H1 (cell line): ENCODE data around the gene NEK11. TPM values are rescaled to one million over a fixed set of nuclear protein-coding genes. Genes with fewer than 3 reads are reported as not detected.

Experiments used
- CTCF ChIA-PET: fragments of 300-600 bp; sonication (Branson Sonifier 250); formaldehyde crosslinking; loops from one replicate; lab custom pipeline; 2021; ENCODE audit not compliant: partially characterized antibody; lab: Charles Lee
- POLR2A ChIA-PET: fragments of 300-600 bp; sonication (Branson Sonifier 250); formaldehyde crosslinking; loops from one replicate; lab custom pipeline; 2021; ENCODE audit warnings: inconsistent platforms; ENCODE audit not compliant: partially characterized antibody; lab: Charles Lee
- DNase-seq, 2 experiments: peaks; one replicate each; pipeline versions ENCODE4 v3.0.0 to v3.0.0-alpha.2; 2010 to 2022; ENCODE audit warnings: low spot score in 2 of 2, low read depth in 1 of 2, mixed read lengths in 1 of 2
- FAIRE-seq: peaks from 2 replicates; lab custom pipeline; 2011; peaks lifted over from hg19 to GRCh38; lab: Jason Lieb, UNC
- H2AFZ ChIP-seq: 2 replicates; pipeline ENCODE4 v1.8.1; 2012; ENCODE audit warnings: low read length, inconsistent platforms
- H2AK5ac ChIP-seq: 2 replicates; pipeline ENCODE4 v1.6.1; 2013; ENCODE audit warnings: low read depth, low read length
- H2BK120ac ChIP-seq: replicated peaks from 2 replicates; pipeline ENCODE3; 2013; ENCODE audit warnings: low read depth, low read length, inconsistent platforms
- H2BK12ac ChIP-seq: 2 replicates; pipeline ENCODE4 v1.6.1; 2013; ENCODE audit warnings: low read depth, low read length
- H2BK15ac ChIP-seq: 2 replicates; pipeline ENCODE4 v1.6.1; 2013; ENCODE audit warnings: low read length
- H2BK20ac ChIP-seq: 2 replicates; pipeline ENCODE4 v1.6.1; 2013; ENCODE audit warnings: low read length
- H2BK5ac ChIP-seq: 2 replicates; pipeline ENCODE4 v1.6.1; 2013; ENCODE audit warnings: low read depth, low read length
- H3K14ac ChIP-seq: 2 replicates; pipeline ENCODE4 v1.6.1; 2013; ENCODE audit warnings: inconsistent platforms; ENCODE audit not compliant: insufficient read length
- H3K18ac ChIP-seq: 2 replicates; pipeline ENCODE4 v1.6.1; 2013; ENCODE audit warnings: low read length; ENCODE audit errors: extremely low read depth
- H3K23ac ChIP-seq: 2 replicates; pipeline ENCODE4 v1.6.1; 2013; ENCODE audit warnings: inconsistent platforms; ENCODE audit not compliant: insufficient read length
- H3K23me2 ChIP-seq: 2 replicates; pipeline ENCODE4 v1.6.1; 2013; ENCODE audit warnings: low read depth, low read length
- H3K27ac ChIP-seq: 2 replicates; pipeline ENCODE4 v1.6.1; 2011; ENCODE audit warnings: low read depth, low read length, inconsistent platforms
- H3K27me3 ChIP-seq, 4 experiments: replicated peaks in 1 of 4; 1 replicate in 1 of 4; 2 replicates in 3 of 4; pipeline versions ENCODE4 v1.6.1 to v1.8.1; 2011 to 2013; ENCODE audit warnings: low read length in 3 of 4, mild to moderate bottlenecking in 3 of 4, inconsistent platforms in 2 of 4, mixed read lengths in 2 of 4, moderate library complexity in 1 of 4; ENCODE audit not compliant: control insufficient read depth in 3 of 4, insufficient read depth in 3 of 4; ENCODE audit errors: extremely low read depth in 1 of 4
- H3K36me3 ChIP-seq, 4 experiments: 2 replicates each; pipeline versions ENCODE4 v1.6.1 to v1.8.1; 2011 to 2013; ENCODE audit warnings: mild to moderate bottlenecking in 4 of 4, low read length in 3 of 4, moderate library complexity in 2 of 4, control low read depth in 1 of 4, inconsistent platforms in 1 of 4; ENCODE audit not compliant: insufficient read depth in 4 of 4, control insufficient read depth in 2 of 4
- H3K4ac ChIP-seq: replicated peaks from 2 replicates; pipeline ENCODE3; 2013; ENCODE audit warnings: low read length, low read depth, mixed read lengths, inconsistent platforms; ENCODE audit not compliant: insufficient read length
- H3K4me1 ChIP-seq, 4 experiments: replicated peaks in 1 of 4; 1 replicate in 1 of 4; 2 replicates in 3 of 4; pipeline versions ENCODE4 v1.6.1 to v1.8.1; 2011 to 2013; ENCODE audit warnings: low read length in 3 of 4, inconsistent platforms in 2 of 4, mixed read lengths in 1 of 4; ENCODE audit not compliant: insufficient read depth in 4 of 4, control insufficient read depth in 3 of 4
- H3K4me2 ChIP-seq, 2 experiments: 2 replicates each; pipeline versions ENCODE4 v1.6.1 to v1.8.1; 2011 to 2013; ENCODE audit warnings: low read depth in 2 of 2, low read length in 2 of 2, control low read depth in 1 of 2, inconsistent platforms in 1 of 2, mild to moderate bottlenecking in 1 of 2; ENCODE audit not compliant: insufficient read depth in 1 of 2
- H3K4me3 ChIP-seq, 4 experiments: fragments of 200-600, 300-600 bp in 1 of 4; sonication (generic), shearing (Covaris generic), sonication (Bioruptor Twin) in 1 of 4; 2 replicates each; pipeline versions ENCODE4 v1.5.1 to v1.8.1; 2011 to 2016; ENCODE audit warnings: low read length in 4 of 4, low read depth in 3 of 4, control low read depth in 2 of 4, inconsistent platforms in 2 of 4, mild to moderate bottlenecking in 2 of 4, mixed read lengths in 1 of 4, moderate library complexity in 1 of 4; ENCODE audit not compliant: insufficient read depth in 2 of 4; ENCODE audit errors: extremely low read depth in 1 of 4
- H3K56ac ChIP-seq: replicated peaks from 2 replicates; pipeline ENCODE3; 2013; ENCODE audit warnings: low read depth, mild to moderate bottlenecking, mixed read lengths, low read length, inconsistent platforms; ENCODE audit not compliant: insufficient read length
- H3K79me1 ChIP-seq: 2 replicates; pipeline ENCODE4 v1.6.1; 2013; ENCODE audit warnings: low read depth, low read length, control low read depth
- H3K79me2 ChIP-seq, 2 experiments: 2 replicates each; pipeline versions ENCODE4 v1.6.1 to v1.8.1; 2012 to 2013; ENCODE audit warnings: low read length in 2 of 2, mild to moderate bottlenecking in 2 of 2, inconsistent platforms in 1 of 2; ENCODE audit not compliant: insufficient read depth in 2 of 2, control insufficient read depth in 1 of 2
- H3K9ac ChIP-seq, 4 experiments: replicated peaks in 1 of 4; 1 replicate in 1 of 4; 2 replicates in 3 of 4; pipeline versions ENCODE4 v1.6.1 to v1.8.1; 2011 to 2013; ENCODE audit warnings: low read depth in 3 of 4, low read length in 3 of 4, control low read depth in 2 of 4, mild to moderate bottlenecking in 2 of 4, moderate library complexity in 2 of 4, inconsistent platforms in 1 of 4; ENCODE audit errors: extremely low read depth in 1 of 4
- H3K9me3 ChIP-seq, 2 experiments: 2 replicates each; pipeline versions ENCODE4 v1.6.1 to v1.8.1; 2012 to 2013; ENCODE audit warnings: mild to moderate bottlenecking in 2 of 2, moderate library complexity in 2 of 2, control low read depth in 1 of 2, inconsistent platforms in 1 of 2, low read depth in 1 of 2, low read length in 1 of 2, mixed read lengths in 1 of 2; ENCODE audit not compliant: insufficient read depth in 2 of 2
- H4K20me1 ChIP-seq, 2 experiments: replicated peaks in 1 of 2; 2 replicates each; pipeline versions ENCODE3 to v1.8.1; 2011 to 2013; ENCODE audit warnings: inconsistent platforms in 2 of 2, low read length in 2 of 2, mild to moderate bottlenecking in 1 of 2; ENCODE audit not compliant: insufficient read depth in 2 of 2, control insufficient read depth in 1 of 2
- H4K5ac ChIP-seq: 2 replicates; pipeline ENCODE4 v1.6.1; 2013; ENCODE audit warnings: low read length, low read depth, mixed read lengths, inconsistent platforms; ENCODE audit not compliant: insufficient read length
- H4K8ac ChIP-seq: 2 replicates; pipeline ENCODE4 v1.8.0; 2013; ENCODE audit warnings: mild to moderate bottlenecking, moderate library complexity, low read length, inconsistent platforms; ENCODE audit not compliant: insufficient read depth; ENCODE audit errors: extremely low read depth
- H4K91ac ChIP-seq: replicated peaks from 2 replicates; pipeline ENCODE3; 2013; ENCODE audit warnings: low read length, mixed read lengths, inconsistent platforms; ENCODE audit not compliant: insufficient read length
- ASH2L ChIP-seq: fragments of 200-600, 300-600 bp; sonication (generic); IDR thresholded peaks from one replicate; pipeline ENCODE4 v1.7.1; 2017; ENCODE audit warnings: low read length
- BCL11A ChIP-seq, 2 experiments: IDR thresholded peaks; one replicate each; pipeline ENCODE4 v1.6.1; 2011; ENCODE audit warnings: low read depth in 2 of 2, low read length in 2 of 2, mild to moderate bottlenecking in 2 of 2
- CREB1 ChIP-seq: IDR thresholded peaks from 2 replicates; pipeline ENCODE4 v1.6.1; 2012; ENCODE audit warnings: inconsistent platforms
- EZH2 ChIP-seq: fragments of 200-600 bp; sonication (generic); IDR thresholded peaks from 2 replicates; pipeline ENCODE4 v1.7.1; 2012; ENCODE audit warnings: low read depth, mild to moderate bottlenecking, moderate library complexity, low read length, inconsistent platforms; ENCODE audit not compliant: severe bottlenecking
- HDAC2 ChIP-seq, 2 experiments: fragments of 300-600 bp in 1 of 2; sonication (generic) in 1 of 2; IDR thresholded peaks; 2 replicates each; pipeline ENCODE4 v1.6.1; 2011 to 2012; ENCODE audit warnings: low read depth in 2 of 2, low read length in 2 of 2, mild to moderate bottlenecking in 2 of 2, moderate library complexity in 2 of 2, borderline replicate concordance in 1 of 2, inconsistent platforms in 1 of 2
- KDM4A ChIP-seq: IDR thresholded peaks from one replicate; pipeline ENCODE4 v1.7.1; 2012; ENCODE audit warnings: low read depth, mild to moderate bottlenecking, moderate library complexity, low read length, inconsistent platforms; ENCODE audit not compliant: severe bottlenecking
- KDM5A ChIP-seq: fragments of 200-600 bp; IDR thresholded peaks from 2 replicates; pipeline ENCODE4 v1.7.1; 2012; ENCODE audit warnings: mild to moderate bottlenecking, low read length, inconsistent platforms, mixed read lengths
- MAX ChIP-seq: IDR thresholded peaks from 2 replicates; pipeline ENCODE4 v1.6.1; 2012; ENCODE audit warnings: inconsistent platforms
- POLR2A ChIP-seq, 2 experiments: IDR thresholded peaks; 1 replicate in 1 of 2; 2 replicates in 1 of 2; pipeline ENCODE4 v1.6.1; 2011; ENCODE audit warnings: low read depth in 2 of 2, low read length in 2 of 2, mild to moderate bottlenecking in 2 of 2; ENCODE audit errors: control extremely low read depth in 1 of 2
- SUZ12 ChIP-seq: fragments of 200-600 bp; sonication (generic); IDR thresholded peaks from 2 replicates; pipeline ENCODE4 v1.6.1; 2012; ENCODE audit warnings: mild to moderate bottlenecking, inconsistent platforms, low read length, moderate library complexity, mixed read lengths
- YY1 ChIP-seq: IDR thresholded peaks from 2 replicates; pipeline ENCODE4 v1.6.1; 2011; ENCODE audit warnings: low read depth, mild to moderate bottlenecking, low read length
- WGBS, 2 experiments: shearing (Covaris generic) in 1 of 2; methylation state at CpG; one replicate each; pipeline versions ENCODE4 v1.1.6 to v1.1.7; 2013 to 2015; ENCODE audit warnings: low lambda C conversion rate in 2 of 2, mixed read lengths in 2 of 2, inconsistent platforms in 1 of 2, low coverage in 1 of 2, missing lambda C conversion rate in 1 of 2; ENCODE audit not compliant: insufficient replicate concordance in 2 of 2, insufficient coverage in 1 of 2, insufficient read length in 1 of 2; ENCODE audit errors: extremely low coverage in 1 of 2, missing lambda C conversion rate in 1 of 2; 5-methylcytosine and 5-hydroxymethylcytosine counted together
- polyA plus RNA-seq, 7 experiments: library from polyadenylated mRNA; depleted of rRNA in 3 of 7; stranded (reverse) in 5 of 7; unstranded in 2 of 7; fragments of >200 nt in 5 of 7; fragments of 200-250 nt in 2 of 7; gene quantifications; 1 replicate in 5 of 7; 2 replicates in 1 of 7; 4 replicates in 1 of 7; pipeline versions ENCODE4 v1.2.1 to v1.2.3, GENCODE V29; 2011 to 2013; ENCODE audit warnings: missing spikeins in 2 of 7, mixed read lengths in 2 of 7
- total RNA-seq: library from RNA; stranded (reverse); fragmentation: NEBNext Ultra II Directional; extraction: Animal tissue kit (Norgen Biotek cat#: 25700); gene quantifications from 2 replicates; pipeline ENCODE4 v1.2.1, GENCODE V29; 2021

The NEK11 gene
- total and polyA plus RNA-seq, 2 of the 8 experiments (the other 6 are each of a cell fraction or from before 2014, with no cell fraction given), result 0.60 TPM; not detected in 1

GRCh38 chr3:131360191-131360755 is 333.6 kb downstream of the NEK11 start:
- Histone ChIP-seq H2AK5ac (no peak overlapping the region), H3K23ac (no peak overlapping the region), H2BK5ac (no peak overlapping the region), H4K5ac (no peak overlapping the region), H3K56ac (no peak overlapping the region), H3K9me3 (0 out of 4 replicates have a peak, but pooled peaks cover 0 to 2% of the 10 kb centered on the region in 2 experiments), H3K18ac (no peak overlapping the region), H2BK120ac (no peak overlapping the region), H2BK20ac (no peak overlapping the region), H3K79me1 (no peaks in the 10 kb centered on the region), H3K79me2 (peaks cover 4 to 19% of the 10 kb centered on the region in 2 experiments), H4K8ac (peak overlapping the region; percentile 14; the same call in 1 of the 2 replicates), H2BK15ac (no peak overlapping the region), H3K14ac (no peak overlapping the region), H3K4me2 (no peak overlapping the region; a peak in 1 of 4 replicates), H3K27me3 (no peaks in the 10 kb centered on the region; a peak in 1 of 7 replicates), H2AFZ (no peak overlapping the region), H2BK12ac (no peak overlapping the region), H3K23me2 (peaks cover 6% of the 10 kb centered on the region; the same call in 1 of the 2 replicates), H3K4me3 (no peak overlapping the region), H3K4me1 (peaks cover 2 to 8% (median 5%) of the 10 kb centered on the region in 4 experiments; a peak in 4 of 7 replicates), H3K4ac (no peak overlapping the region), H4K20me1 (no peaks in the 10 kb centered on the region), H3K9ac (no peak overlapping the region), H3K36me3 (no peaks in the 10 kb centered on the region), H3K27ac (no peak overlapping the region), H4K91ac (no peak overlapping the region)
- WGBS, 2 experiments, result 97% methylated on average over 4 of the region's 4 CpGs; no CpG with 5 or more reads in 1 of the 2 experiments
- POLR2A ChIA-PET, result interaction anchor here (1.1 to 4.4 kb wide), 4 partner anchors 7 to 29 kb away, joined by 3 to 41 read pairs (median 6); partner anchors contain the start of gene NUDT16
- CTCF ChIA-PET, result interaction anchor here (1.1 to 2.3 kb wide), 2 partner anchors 10 to 327 kb away, joined by 3 to 6 read pairs; no protein-coding TSS in a partner anchor
- no peak for DNase-seq
- no peak for FAIRE-seq
- no peak for TF ChIP-seq BCL11A (IDR thresholded peaks at IDR 0.05; ENCODE audit: low read depth in 2 of 2, low read length in 2 of 2)
- no peak for TF ChIP-seq HDAC2 (IDR thresholded peaks at IDR 0.05; ENCODE audit: borderline replicate concordance in 1 of 2, low read depth in 2 of 2, low read length in 2 of 2)
- TF ChIP-seq ASH2L, result no peak
- TF ChIP-seq KDM4A, result no peak
- no peak for TF ChIP-seq YY1
- no peak for TF ChIP-seq CREB1
- TF ChIP-seq EZH2, result no peak
- TF ChIP-seq KDM5A, result no peak
- TF ChIP-seq SUZ12, result no peak
- TF ChIP-seq MAX, result no peak
- no peak; a peak in 1 of 3 replicates for TF ChIP-seq POLR2A (IDR thresholded peaks at IDR 0.05; ENCODE audit: control extremely low read depth in 1 of 2, low read depth in 2 of 2, low read length in 2 of 2)
